Cardiac atrium fibroblast (primary cell): Measurements from ENCODE around the gene MTNR1A. TPM values are rescaled to one million over a fixed set of nuclear protein-coding genes. Genes with fewer than 3 reads are reported as not detected.

Experiments used
- total RNA-seq: library from RNA; depleted of rRNA; stranded (reverse); fragments of >200 nt; gene quantifications from 2 replicates; pipeline ENCODE4 v1.2.3, GENCODE V29; 2015

MTNR1A gene
- not detected in 2 replicates for total RNA-seq

GRCh38 chr4:186554914-186555827, at the start of gene MTNR1A:
Gene MTNR1A, minus strand, starts transcription at chr4:186555567. Its CDS starts 202 bp downstream, at chr4:186555365.

Other genes starting within 250 kb of the MTNR1A start
- gene FAT1, start 168.3 kb upstream of the MTNR1A start, total RNA-seq, result 56.9 and 113 TPM in 2 replicates